HG02571 (cell line): Measurements from ENCODE around the gene APH1A.
A peak's percentile ranks its signal among the peaks of the same experiment; 100 is the strongest.
"Not testable (repeated sequence)": the region's sequence is repeated elsewhere in the genome, so short reads cannot be mapped to it uniquely, and the experiment has no call there.

Experiments
- ATAC-seq: cut with Tn5 transposase; IDR thresholded peaks from one replicate; pipeline ENCODE4 v1.9.1; 2021; ENCODE audit warnings: mild to moderate bottlenecking, moderate library complexity; ENCODE audit not compliant: unreplicated experiment

Gene APH1A

GRCh38 chr1:150269451-150269850 lies 635 bp upstream of the APH1A start:
- no peak for ATAC-seq

- ATAC-seq: peak; percentile 12
Observed at GRCh38 chr1:150268340-150268704, 494 bp downstream of the APH1A start.

- no peak for ATAC-seq
Observed at GRCh38 chr1:150267896-150268295, 920 bp downstream of the APH1A start.

- no peak for ATAC-seq
Observed at GRCh38 chr1:150263549-150263948, 5.3 kb downstream of the APH1A start.

GRCh38 chr1:150262388-150263320 lies 6.2 kb downstream of the APH1A start:
- no peak for ATAC-seq

GRCh38 chr1:150261367-150261766 lies 7.4 kb downstream of the APH1A start:
- no peak for ATAC-seq

- no peak for ATAC-seq
Observed at GRCh38 chr1:150259758-150260669, 8.8 kb downstream of the APH1A start.

GRCh38 chr1:150259217-150259616 lies 9.6 kb downstream of the APH1A start:
- no peak for ATAC-seq

- no peak for ATAC-seq
Observed at GRCh38 chr1:150257624-150258585, 10.9 kb downstream of the APH1A start, which contains the start of gene CA14. Gene CA14 (plus strand): TSS chr1:150257774. CDS start chr1:150258129, 355 bp downstream.

GRCh38 chr1:150256554-150257341 lies 12.1 kb downstream of the APH1A start:
- no peak for ATAC-seq

- ATAC-seq: no peak
Observed at GRCh38 chr1:150256198-150256553, 12.6 kb downstream of the APH1A start.

GRCh38 chr1:150249936-150250335 lies 18.9 kb downstream of the APH1A start:
- no peak for ATAC-seq

- no peak for ATAC-seq
Observed at GRCh38 chr1:150243003-150243402, 25.8 kb downstream of the APH1A start.

- no peak for ATAC-seq
Observed at GRCh38 chr1:150237746-150238145, 31.1 kb downstream of the APH1A start.

GRCh38 chr1:150237176-150237575 lies 31.6 kb downstream of the APH1A start:
- ATAC-seq: not testable (repeated sequence)

- no peak for ATAC-seq
Observed at GRCh38 chr1:150236614-150237100, 32.2 kb downstream of the APH1A start.

GRCh38 chr1:150235852-150236613 lies 32.8 kb downstream of the APH1A start, which contains the start of gene ANP32E:
Gene ANP32E (minus strand): TSS chr1:150236112. CDS start chr1:150235786, 326 bp downstream.
- ATAC-seq: peak; percentile 77

GRCh38 chr1:150235294-150235851 lies 33.4 kb downstream of the APH1A start:
- peak; percentile 12 for ATAC-seq
